Stimulated activated CD4-positive, alpha-beta T cell treated with anti-CD3 and anti-CD28 coated beads, Interleukin-2, amount 100 ng/mL, for 48 hours (primary cell): ENCODE measurements around the gene ZNF334.

Experiments used
- DNase-seq, 2 donors: peaks; one replicate each; pipeline ENCODE4 v3.0.0-alpha.2; 2020

Gene ZNF334

GRCh38 chr20:46484954-46485353, 28.4 kb downstream of the ZNF334 start:
- DNase-seq, result no peak

GRCh38 chr20:46483879-46484278, 29.5 kb downstream of the ZNF334 start:
- no peak for DNase-seq

GRCh38 chr20:46482864-46483263, 30.5 kb downstream of the ZNF334 start:
- DNase-seq, result no peak

DNA sequence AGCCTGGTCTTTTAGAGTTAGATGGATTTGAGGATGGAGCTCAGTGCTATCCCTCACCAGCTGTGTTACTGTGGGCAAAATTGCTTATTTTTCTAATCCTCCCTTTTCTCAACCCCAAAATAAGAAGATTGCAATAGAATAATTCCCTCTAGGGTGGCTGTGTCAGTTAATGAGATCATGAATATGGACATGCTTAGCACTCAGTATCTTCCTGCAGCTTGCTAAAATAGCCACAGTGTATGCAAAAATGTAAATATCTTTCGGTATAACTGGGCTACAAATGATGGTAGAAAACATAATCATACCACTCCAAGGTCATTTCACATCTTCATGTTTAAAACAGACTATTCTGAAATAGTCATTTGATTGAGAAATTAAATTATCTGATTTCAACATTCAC, 35.7 kb downstream of the ZNF334 start:
- DNase-seq, result no peak

DNA sequence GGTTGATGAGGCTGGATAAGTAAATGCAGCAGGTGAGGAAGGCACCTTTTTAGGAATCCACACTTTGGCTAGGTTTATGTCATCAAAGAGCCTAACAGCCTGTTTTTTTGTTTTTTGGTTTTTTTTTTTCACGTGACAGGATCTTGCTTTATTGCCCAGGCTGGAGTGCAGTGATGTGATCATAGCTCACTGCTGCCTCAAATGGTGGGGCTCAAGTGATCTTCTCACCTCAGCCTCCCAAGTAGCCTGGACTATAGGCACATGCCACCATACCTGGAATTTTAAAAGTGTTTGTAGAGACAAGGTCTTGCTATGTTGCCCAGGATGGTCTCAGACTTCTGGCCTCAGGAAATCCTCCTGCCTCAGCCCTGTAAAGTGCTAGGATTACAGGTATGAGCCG, 36.1 kb downstream of the ZNF334 start:
- no peak for DNase-seq

GRCh38 chr20:46468508-46468907, 44.9 kb downstream of the ZNF334 start:
- no peak for DNase-seq

GRCh38 chr20:46464451-46464850, 48.9 kb downstream of the ZNF334 start:
- DNase-seq, result no peak

- DNase-seq, result no peak
These were observed 49.5 kb downstream of the ZNF334 start for GRCh38 chr20:46463852-46464251.

GRCh38 chr20:46461808-46462207, 51.6 kb downstream of the ZNF334 start:
- DNase-seq, result no peak

DNA sequence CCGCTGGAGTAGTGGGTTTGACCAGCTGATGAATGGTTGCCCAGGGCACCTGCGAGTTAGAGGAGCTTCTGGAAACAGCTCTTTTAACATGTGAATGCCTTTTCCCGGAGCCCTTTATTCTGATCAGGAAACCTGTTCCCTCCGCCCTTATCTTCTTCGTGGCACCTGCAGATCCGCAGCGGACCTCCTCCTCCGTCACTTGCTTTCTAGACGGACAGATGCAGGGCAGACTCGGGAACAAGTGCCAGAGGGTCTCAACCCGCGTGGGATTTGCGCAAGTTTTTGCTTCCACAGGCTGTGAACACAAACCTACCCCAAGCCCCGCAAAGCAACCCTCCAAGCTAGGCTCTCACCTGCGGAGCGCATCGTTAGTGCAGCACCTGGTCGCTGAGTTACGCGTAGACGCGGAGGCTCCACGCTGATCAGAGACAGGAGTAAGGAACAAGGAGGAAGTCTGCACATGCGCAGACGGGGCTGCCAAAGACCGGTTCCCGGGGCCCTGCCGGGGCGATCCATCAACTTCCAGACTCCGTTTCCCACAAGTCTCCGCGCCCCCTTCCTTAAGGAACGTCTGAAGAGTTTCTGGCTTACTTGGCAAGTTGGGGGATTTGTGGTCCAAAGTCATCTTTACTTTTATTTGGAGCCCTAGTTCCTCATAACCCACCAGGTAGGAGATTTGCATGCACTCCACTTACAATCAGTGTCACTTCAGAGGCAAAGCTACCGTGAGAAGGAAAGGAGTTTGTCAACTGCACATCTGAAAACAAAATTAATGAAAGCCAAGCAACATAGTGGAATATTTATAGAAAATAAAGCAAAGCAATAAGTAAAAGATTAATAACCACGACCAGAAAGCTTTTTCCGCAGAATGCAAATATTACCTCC, 54.3 kb downstream of the ZNF334 start:
- DNase-seq, result peak; percentile 2 to 4

DNA sequence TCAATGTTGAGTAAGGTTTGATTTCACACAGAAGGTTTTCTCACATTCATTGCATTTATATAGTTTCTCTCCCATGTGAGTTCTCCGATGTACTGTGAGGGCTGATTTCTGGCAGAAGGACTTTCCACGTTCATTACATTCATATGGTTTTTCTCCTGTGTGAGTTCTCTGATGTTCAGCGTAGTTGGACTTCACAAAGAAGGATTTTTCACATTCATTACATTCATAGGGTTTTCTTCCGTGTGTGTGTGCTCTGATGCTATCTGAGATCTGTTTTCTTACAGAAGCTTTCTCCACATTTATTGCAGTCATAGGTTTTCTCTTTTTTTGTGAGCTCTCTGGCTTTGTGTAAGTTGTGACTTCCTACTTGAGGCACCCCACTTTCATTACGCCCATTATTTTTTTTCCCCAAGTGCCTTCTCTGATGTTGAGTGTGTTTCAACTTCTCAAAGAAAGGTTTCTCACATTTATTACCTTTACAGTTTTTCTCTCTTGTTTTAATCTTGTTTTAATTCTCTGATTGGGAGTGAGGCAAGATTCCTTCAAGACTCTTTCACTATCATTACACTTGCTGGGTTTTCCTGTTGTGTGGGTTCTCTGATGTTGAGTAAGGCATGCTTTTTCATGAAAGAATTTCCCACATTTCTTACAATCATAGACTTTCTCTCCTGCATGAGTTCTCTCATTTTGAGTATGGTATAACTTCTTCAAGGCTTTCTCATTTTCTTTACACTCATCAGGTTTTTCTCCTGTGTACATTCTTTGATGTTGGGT, 56.9 kb downstream of the ZNF334 start:
- no peak for DNase-seq

DNA sequence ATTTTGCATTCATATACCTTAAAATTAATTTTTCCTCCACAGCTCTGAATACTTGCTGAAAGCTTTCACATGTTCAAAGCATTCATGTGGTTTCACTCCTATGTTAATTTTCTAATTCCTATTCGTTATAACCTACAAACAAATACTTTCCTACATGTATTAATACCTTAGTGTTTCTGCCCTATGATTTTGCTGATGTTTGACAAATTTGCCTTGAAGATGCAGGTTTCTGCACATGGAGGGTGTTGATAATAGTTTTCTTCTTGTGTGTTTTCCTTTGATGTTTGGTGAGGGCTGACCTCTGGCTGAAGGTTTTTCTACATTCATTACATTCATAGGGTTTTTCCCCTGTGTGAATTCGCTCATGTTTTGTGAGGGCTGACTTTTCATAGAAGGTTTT, 57.6 kb downstream of the ZNF334 start:
- DNase-seq, result no peak
